ENCODE results near the gene SYF2.
"Not testable (repeated sequence)": the region's sequence is repeated elsewhere in the genome, so short reads cannot be mapped to it uniquely, and the experiment has no call there.

The SYF2 gene

DNA sequence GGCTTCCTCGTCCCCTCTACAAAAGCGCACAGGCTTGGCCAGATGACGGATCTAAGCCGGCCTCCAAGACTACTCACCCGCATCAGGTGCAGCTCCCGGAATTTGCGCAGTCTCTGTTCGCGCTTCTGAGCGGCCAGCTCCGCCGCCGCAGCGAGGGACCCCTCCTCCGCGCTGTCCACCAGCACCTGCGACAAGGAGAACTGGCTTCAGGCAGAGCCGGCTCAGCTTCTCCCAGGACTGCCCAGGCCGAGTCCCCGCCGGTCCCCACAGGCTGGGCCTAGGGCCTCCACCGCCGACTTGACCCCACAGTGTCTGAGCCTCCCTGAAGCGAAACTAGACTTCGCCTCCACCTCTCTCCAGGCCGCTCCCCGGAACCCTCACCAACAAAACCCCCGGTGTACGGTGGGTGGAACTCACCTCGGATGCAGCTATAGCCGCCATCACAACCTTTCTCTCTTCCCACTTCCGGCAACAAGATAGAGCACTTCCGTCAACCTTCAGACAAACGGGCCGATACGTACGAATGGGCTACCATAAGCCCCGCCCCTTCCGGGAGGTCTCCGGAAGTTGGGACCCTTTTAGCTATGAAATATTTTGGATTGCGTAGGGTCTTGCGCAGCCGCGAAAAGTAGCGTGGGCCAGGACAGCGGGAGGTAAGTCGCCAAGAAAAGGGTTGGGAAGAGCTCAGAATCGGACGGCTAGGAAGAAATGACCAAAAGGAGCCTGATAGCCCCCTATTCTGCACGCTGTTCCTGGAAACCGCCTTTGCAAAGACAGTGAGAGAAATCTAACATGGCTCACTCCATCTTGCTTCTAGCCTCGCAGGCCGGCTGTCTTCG is at the start of gene SYF2:
SYF2 (minus strand) TSS at position 476 of the 839 bp plus-strand sequence; CDS start at position 441, 35 bp downstream.
- peak; percentile 85 for DNase-seq (ENCODE audit: low spot score)

DNA sequence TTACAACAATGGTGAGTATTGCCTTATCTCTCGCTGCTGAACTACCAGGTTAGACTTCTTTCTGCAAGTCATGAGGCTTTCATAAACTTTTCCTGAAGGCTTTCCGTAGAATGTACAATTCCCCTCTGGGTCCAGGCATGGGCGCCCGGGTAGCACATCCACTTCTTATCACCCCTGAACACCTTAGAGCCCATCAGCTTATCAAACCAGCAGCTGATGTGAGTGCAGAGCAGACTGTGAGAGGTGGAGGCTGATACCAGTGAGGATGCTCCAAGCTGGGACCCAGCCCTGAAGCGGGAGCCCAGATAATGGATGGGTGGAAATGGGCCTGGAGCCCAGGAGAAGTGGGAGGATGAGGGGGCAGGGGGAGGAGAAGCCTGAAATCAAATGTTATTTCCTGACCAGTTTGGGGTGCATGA is 47.4 kb upstream of the SYF2 start:
- not testable (repeated sequence) for DNase-seq (ENCODE audit: low spot score)

DNA sequence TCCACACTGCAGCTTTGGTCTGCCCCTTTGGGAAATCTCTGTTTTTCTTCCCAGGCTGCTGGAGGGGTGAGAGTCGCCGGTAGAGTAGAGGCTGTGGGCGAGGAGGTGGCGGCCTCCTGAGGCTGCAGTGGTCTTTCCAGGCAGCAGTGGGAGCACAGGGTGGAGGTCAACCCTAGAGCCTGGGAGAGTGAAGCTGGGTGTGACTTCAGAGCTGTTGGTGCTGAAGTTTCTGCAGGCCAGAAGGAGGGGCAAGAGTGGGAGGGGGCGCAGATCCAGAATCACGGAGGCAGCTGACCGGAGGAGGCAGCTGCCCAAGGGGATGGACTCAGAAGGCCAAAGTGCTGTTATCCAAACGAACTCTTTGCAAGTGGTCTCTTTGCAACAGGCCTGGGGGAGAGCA is 46.5 kb upstream of the SYF2 start:
- not testable (repeated sequence) for DNase-seq (ENCODE audit: low spot score)

DNA sequence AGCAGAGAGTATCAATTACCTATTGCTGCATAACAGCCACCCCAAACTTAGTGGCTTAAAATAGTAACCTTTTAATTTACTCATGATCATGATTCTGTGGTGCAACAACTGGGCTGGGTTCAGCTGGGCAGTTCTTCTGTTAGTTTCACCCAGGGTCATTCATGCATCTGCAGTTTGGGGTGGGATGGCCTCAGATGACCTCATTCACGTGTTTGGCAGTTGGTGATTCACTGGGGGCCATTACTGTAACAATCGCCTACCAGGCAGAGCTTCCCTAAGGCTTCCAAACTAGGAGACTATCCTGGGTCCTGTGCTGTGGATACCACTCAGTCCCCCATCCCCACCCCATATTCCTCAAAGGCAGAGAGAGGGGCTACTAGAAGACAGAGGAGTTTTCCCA is 46.1 kb upstream of the SYF2 start:
- DNase-seq (ENCODE audit: low spot score) = not testable (repeated sequence)

DNA sequence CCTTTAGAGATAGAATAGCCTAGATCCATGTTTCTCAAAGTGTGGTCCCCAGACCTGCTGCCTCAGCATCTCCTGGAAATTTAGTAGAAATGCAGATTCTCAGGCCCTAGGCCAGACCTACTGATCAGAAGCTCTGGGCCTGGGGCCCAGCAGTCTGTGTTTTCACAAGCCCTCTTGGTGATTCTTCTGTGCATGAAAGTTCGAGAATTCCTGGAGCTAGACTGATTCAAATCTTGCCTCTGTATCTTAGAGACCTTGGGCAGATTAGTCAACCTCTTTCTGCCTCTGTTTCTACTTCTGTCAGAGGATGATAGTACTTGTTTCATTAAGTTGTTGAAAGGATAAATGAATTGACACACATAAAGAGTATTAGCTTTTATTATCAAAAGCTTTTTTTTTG is 45.0 kb upstream of the SYF2 start:
- not testable (repeated sequence) for DNase-seq (ENCODE audit: low spot score)

DNA sequence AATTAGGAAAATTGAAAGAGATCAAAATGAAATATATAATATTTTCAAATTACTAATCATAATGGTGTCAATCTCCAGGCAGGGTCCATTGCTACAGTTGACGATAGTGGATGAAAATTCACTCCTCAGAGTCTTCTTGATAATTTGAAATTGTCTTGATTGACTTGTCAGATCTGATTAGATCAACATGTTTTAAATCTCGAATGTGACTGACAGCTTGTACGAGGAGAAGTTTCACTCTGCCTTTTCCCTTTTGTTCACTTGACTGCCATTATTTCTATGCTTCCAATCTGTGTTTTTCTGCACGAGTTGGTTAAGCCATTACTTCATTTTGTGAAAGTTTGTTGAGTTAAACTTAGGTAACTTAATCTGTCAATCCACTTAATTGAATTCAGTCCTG is 43.3 kb upstream of the SYF2 start:
- not testable (repeated sequence) for DNase-seq (ENCODE audit: low spot score)

DNA sequence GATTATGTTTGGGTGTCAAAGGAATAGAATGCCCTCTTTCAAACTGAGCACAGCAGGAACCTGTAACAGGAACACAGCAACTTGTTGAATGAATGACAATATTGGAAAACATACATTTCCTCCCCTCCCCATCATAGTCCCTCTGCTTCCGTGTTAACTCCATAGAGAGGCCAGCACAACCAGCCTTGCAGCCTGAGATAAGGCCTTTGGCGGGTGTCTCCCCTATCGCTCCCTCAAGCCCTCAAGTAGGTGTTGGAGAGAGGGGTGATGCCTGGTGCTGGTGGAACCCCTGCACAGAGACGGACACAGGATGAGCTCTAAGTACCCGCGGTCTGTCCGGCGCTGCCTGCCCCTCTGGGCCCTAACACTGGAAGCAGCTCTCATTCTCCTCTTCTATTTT is 39.9 kb upstream of the SYF2 start, which contains the start of gene RHD:
RHD (plus strand) TSS at position 272 of the 400 bp plus-strand sequence; CDS start at position 311, 39 bp downstream.
- not testable (repeated sequence) for DNase-seq (ENCODE audit: low spot score)

DNA sequence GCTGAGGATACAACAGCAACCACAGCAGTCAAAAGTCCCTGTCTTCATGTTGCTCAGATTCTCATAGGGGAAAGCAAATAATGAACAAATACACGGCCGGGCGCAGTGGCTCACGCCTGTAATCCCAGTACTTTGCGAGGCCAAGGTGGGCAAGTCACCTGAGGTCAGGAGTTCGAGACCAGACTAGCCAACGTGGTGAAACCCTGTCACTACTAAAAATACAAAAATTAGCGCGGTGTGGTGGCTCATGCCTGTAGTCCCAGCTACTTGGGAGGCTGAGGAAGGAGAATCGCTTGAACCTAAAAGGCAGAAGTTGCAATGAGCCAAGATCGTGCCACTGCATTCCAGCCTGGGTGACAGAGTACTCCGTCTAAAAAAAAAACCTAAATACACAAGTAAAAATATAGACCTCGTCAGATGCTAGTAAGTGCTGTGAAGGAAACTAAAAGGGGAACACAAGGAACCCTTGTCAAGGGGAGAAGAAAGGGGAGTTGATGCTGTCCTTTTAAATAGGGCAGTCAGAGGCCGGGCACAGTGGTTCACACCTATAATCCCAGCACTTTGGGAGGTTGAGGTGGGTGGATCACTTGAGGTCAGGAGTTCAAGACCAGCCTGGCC is 36.0 kb upstream of the SYF2 start:
- not testable (repeated sequence) for DNase-seq (ENCODE audit: low spot score)

DNA sequence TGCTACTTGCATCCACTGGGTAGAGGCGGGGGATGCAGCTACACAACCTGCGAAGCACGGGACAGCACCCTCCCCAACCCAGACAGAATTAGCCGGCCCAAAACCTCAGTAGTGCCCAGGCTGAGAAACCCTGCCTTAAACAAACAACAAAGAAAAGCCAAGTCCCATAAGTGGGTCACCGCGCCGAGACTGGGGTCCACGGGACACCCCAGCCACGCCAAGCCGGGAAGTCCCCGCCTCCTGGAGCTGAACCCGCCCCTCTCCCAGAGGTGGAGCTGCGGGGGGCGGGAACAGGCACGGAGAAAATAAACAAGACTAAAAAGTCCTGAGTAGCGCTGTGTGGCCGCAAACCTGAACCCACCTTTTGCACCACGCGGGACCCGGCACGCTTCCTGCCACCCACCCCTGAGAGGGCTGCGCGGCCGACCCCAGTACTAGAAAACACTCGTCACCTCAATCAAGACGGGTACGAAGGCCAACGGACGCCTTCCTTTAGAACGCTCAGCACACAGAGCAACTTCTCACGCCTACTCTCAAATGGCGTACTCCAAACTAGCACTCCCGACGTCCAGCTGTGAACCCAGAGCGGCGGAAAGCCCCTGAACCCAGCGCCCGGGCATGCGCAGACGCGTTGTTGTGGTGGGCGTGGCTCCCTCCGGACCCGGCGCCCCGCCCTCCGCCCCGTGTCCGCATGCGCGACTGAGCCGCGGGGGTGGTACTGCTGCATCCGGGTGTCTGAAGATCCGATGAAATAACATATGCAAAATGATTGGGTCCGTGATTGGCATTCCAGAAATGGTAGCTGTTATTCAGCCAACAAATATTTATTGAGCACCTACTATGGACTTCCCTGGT is 35.2 kb upstream of the SYF2 start:
- DNase-seq (ENCODE audit: low spot score) = peak; percentile 85

DNA sequence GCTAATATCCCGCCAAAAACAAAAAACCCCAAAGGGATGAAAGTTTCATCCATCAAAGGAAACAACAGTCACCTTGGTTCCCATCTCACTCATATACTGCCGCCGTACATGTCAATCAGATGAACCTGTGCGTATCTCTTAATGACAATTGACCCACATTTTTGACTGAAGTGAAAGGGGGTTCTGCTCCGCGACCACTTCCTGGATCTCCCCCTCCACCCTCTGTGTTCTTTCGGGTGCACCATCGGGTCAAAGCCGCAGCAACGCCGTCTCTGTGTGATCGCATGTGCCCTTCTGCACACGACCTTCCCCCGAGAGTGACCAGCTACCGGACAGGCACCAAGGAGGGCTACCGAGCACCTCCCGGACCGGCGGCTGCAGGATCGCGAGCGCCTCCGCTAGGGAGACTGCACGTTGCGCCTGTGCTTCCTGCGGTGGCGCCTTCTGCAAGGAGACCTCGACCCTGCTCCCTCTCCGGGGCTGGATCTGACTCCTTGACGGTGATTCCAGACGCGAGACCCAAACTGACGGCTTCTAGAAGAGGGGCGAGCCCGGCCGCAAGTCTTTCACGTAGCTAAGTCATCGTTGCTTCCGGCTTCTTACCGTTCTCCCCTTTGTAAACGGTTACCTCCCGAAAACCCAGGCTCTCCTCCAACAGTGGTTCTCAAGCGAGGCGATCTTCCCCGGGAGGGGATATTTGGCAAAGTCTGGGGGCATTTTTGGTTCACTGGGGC is 34.4 kb upstream of the SYF2 start:
- DNase-seq (ENCODE audit: low spot score) = not testable (repeated sequence)

DNA sequence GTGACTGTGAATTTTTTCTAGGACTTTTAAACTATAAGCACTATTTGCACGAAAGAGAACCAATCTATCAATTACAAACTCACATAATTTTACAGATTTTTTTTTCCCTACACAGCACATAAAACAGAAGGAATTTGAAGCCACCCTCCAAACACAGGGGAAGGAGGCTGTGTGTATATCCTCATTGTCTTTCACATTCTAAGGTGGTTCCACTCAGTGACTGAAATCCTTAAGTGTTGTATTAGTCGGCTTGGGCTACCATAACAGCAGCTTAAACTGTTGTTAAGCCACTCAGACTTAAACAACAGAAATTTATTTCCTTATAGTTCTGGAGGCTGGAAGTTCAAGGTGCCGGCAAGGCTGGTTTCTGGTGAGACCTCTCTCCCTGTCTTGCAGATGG is 28.0 kb upstream of the SYF2 start:
- not testable (repeated sequence) for DNase-seq (ENCODE audit: low spot score)

DNA sequence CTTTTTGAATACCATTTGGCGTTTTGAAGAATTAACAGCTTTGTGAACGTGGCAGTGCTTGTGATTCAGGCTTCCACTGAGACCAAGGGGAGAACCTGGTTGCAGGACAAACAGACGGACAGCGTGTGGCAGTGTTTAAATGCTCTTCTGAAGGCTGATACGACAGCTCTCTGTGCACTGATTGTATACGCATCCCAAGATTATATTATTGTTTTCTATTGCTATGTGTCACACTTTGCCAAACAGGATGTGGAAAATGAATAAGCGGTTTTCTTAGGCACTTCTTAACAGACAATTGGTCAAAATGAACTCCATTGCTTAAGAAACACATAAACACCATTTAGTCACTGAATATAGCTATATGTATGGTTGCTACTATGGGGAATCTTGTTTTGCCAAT is 27.5 kb upstream of the SYF2 start:
- not testable (repeated sequence) for DNase-seq (ENCODE audit: low spot score)

DNA sequence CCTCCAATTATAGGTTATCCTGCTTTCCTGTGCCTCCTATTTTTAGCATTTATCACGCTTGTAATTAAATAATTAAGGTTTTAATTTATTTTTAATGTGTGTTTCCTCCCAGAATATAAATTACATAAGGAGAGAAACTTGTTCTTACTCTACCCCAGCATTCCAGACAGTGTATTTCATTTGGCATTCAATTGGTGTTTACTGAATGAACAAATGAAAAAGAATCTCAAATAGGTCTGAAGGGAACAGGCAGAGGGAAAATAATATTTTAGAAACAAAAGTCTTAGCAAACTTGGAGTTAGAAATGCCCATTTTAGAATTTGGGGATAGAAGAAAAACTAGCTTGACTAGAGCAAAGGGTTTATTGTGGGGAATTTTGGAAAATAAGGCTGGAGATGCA is 24.9 kb upstream of the SYF2 start:
- no peak for DNase-seq (ENCODE audit: low spot score)

DNA sequence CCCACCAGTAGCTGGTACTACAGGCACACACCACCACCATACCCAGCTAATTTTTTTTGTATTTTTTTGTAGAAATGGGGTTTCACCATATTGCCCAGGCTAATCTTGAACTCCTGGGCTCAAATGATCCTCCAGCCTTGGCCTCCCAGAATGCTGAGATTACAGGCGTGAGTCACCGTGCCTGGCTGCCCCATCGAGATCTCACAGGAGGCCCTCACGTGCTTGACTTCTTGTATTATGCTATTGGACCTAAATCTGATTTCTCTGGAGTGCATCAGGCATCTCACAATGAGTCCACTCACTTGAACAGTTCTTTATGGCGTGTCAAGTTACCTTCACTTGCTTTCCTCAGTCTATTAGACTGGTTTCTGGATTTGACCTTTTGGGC is 24.3 kb upstream of the SYF2 start:
- DNase-seq (ENCODE audit: low spot score) = no peak

DNA sequence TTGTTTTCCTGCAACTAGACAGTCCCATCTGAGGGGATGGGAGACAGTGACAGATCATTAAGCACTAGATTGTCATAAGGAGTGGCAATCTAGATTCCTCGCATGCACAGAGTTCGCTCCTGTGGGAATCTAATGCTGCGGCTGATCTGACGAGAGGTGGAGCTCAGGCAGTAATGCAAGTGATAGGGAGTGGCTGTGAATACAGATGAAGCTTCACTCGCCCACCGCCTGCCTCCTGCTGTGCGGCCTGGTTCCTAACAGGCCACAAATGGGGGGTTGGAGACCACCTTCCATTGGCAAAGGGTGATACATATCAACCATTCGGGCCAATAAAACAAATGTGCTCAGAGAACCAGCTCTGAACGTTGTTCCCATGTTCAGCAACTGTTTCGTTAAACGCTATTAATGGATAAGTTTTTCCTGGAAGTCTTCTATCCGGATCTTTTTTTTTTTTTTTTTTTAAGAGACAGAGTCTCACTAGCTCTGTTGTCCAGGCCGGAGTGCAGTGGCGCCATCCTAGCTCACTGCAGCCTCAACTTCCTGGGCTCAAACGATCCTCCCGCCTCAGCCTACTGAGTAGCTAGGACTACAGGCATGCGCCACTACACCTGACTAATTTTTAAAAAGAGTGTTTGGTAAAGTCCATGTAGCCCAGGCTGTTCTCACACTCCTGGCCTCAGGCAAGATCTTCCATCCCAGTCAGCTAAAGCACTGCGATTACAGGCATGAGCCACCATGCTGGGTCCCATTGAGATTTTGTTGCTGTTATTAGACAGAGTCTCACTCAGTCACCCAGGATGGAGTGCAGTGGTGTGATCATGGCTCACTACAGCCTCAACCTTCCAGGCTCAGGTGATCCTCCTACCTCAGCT is 23.6 kb upstream of the SYF2 start:
- DNase-seq (ENCODE audit: low spot score) = no peak

DNA sequence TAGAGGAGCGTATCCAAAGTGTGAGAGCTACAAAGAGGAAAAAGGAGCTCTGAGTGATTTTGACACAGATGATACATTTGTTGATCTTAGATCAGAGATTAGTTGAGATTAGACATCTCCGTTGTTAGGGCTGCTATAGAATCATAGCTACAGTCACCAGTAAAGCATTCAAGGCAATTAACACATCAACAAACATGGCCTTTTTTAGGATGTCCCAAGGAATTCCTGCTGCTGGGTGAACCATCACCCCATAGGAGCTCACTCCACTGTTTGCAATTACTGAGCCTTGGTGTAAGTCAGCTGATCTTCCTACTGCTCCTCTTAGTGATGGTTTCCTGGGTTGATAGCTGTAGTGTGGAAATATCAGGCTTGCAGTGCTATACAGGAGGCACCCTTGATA is 21.6 kb upstream of the SYF2 start:
- DNase-seq (ENCODE audit: low spot score) = no peak

DNA sequence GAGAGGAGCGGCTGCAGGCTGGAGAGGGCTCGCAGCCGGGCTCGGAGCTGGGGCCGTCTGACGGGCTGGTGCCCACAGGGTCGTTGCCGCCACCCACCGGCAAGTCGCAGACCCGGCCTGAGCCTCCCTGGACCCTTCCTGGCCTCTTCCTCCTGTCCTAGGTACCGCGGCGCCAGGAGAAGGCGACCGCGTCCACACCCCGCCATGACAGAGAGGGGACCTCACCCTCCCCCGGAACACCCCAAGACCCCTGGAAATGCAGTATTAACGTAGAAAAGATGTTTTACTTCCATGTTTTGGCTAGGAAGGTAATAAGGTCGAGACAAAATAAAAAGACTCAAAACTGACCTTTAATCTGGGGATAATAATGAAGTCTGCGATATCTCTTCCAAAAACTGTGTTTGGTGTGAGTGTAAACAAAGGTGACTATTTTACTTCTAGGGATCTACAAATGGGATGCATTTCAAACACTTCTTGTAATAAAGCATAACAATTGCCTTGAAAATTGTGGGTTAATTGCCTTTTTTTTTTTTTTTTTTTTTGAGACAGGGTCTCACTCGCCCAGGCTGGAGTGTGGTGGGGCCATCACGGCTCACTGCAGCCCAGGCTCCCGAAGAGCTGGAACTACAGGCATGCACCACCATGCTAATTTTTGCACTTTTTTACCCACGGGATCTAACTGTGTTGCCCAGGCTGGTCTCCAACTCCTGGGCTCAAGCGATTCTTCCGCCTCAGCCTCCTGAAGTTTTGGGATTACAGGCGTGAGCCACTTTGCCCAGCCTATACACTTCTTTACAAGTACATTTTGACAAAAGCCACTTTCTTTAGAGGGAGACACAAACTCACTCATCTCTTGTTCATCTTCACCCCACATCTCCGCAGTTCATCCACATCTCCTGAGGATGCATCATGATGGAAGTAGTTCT is 15.8 kb upstream of the SYF2 start:
- DNase-seq (ENCODE audit: low spot score) = no peak

DNA sequence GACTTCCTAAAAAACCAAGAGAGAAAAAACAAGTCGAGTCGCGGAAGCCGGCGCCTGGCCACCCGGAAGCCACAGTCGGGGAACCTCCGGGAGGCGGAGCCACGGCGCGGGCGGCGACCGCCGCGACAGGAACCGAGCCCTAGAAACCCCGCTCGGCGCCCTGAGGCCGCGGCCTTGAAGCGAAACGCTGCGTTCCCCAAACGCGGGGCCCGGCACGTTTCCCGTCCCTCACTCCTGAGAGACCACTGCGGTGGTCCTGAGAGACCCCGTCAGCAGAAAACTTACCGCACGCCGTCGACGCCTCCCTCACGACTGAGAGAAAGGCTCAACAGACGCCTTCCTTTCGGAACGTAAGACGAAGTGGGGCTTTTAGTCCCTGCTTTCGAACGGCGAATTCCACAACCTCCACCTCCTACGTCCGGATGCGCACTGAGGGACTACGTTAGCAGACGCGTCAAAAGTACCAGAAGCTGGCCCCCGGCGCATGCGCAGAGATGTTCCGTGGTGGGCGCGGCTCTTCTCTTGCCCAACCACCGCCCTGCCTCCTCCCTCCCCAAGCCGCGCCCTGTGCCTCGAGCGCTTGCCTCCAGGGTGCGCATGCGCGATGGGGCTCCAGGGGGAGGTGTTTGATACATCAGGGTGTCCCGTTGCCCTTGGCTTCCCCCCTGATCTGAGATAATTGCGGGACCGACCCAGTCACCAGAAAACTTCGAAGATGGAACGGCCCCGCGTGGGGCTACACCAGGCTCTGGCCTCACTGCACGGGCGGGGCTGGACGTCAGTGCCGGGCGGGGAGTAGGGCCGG is 14.9 kb upstream of the SYF2 start, which contains the start of gene RSRP1:
RSRP1 (minus strand) TSS at position 431 of the 805 bp plus-strand sequence. CDS start 491 bp downstream, outside the sequence.
- peak; percentile 99 for DNase-seq (ENCODE audit: low spot score)

DNA sequence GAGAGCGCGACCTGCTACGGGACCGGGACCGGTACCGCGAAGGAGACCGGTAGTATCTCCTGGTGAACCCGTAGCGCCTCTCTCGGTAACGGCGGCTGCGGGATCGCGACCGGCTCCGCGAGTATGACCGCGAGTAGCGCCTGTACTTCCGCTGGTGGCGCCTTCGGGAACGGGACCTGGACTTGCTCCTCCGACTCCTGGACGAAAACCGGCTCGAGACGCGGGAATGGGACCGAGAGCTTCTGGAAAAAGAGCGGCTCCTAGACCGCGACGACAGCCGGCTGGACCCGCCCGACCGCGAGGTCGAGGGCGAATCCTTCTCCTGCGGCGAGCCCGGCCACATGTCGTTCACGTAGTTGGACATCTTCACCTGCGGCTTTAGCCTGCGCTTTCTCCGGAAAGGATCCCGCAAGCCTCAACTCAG is 14.3 kb upstream of the SYF2 start:
- DNase-seq (ENCODE audit: low spot score) = no peak

Measured in HuH-7 (cell line).